SH-SY5Y (cell line): ENCODE measurements around the gene RGL1.

Source experiments
- GATA2 ChIP-seq: IDR thresholded peaks from 2 replicates; pipeline ENCODE4 v1.6.1; 2011; ENCODE audit warnings: mild to moderate bottlenecking, low read depth, low read length
- GATA3 ChIP-seq: IDR thresholded peaks from 2 replicates; pipeline ENCODE4 v1.6.1; 2011; ENCODE audit warnings: low read depth, mild to moderate bottlenecking, low read length, moderate library complexity

Gene RGL1

GRCh38 chr1:183780159-183780558, 24.8 kb upstream of the RGL1 start:
- TF ChIP-seq GATA3 (no peak), GATA2 (no peak)

DNA sequence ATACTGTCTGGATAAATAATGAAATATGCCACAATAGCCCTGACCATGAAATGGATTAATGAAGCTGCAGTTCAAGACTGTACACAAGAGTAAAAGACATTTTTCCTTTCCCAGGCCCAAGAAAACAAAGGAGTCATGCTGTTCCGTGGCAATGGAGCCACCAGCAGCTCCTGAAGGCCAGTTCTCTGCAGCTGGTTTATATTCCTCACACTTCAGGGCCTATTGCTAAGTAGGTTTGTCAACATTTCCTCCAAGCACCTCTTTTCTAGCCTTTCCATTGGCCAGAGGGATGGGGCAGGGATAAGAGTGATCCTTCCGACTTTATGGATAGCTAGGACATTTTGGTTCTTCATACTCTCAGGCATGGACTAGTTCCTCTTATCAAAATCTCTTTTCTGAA, 24.2 kb upstream of the RGL1 start:
- no peak for TF ChIP-seq GATA3
- no peak for TF ChIP-seq GATA2

DNA sequence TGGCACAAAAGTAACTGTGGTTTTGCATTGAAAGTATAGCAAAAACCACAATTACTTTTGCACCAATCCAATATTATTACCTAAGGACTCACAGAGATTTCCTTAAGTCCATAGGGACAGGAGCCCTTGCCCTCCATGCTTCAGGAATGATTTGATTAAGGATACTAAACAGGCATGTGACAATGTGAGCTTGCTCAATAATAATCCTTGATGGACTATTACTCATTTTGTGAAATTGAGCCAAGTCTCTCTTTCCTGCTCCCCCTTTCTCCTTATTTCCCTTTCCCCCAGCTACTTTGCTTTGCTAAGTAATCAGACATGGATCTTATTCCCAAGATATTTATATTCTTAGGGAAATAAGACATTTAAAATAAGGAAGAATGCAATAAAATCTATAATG, 21.6 kb upstream of the RGL1 start:
- TF ChIP-seq GATA3 (no peak), GATA2 (no peak)

- TF ChIP-seq GATA2 (no peak), GATA3 (no peak)
These were observed 20.9 kb upstream of the RGL1 start for GRCh38 chr1:183783767-183784637.

GRCh38 chr1:183787704-183788103, 17.2 kb upstream of the RGL1 start:
- TF ChIP-seq GATA2 (no peak), GATA3 (no peak)

DNA sequence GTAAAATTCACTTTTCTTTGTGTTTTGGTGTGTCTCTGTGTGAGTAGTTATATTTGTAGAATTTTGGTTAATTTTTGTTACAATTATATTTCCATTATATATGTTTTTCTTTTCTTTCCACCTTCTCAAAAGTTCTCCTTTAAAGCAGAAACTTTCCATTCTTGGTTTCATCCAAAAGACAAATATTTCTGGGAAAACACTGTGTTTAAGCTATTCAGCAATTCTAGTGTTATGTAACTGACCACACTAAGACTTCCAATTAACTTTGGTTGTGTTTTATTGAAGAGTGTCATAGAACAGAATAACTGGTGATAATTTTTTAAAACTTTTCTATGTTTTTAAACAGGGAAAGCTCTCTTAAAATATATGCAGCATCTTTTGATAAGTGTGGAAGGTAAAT, 13.6 kb upstream of the RGL1 start:
- TF ChIP-seq GATA3 (no peak), GATA2 (no peak)

- no peak for TF ChIP-seq GATA3
- TF ChIP-seq GATA2: no peak
These were observed 12.6 kb upstream of the RGL1 start for GRCh38 chr1:183792300-183792699.

DNA sequence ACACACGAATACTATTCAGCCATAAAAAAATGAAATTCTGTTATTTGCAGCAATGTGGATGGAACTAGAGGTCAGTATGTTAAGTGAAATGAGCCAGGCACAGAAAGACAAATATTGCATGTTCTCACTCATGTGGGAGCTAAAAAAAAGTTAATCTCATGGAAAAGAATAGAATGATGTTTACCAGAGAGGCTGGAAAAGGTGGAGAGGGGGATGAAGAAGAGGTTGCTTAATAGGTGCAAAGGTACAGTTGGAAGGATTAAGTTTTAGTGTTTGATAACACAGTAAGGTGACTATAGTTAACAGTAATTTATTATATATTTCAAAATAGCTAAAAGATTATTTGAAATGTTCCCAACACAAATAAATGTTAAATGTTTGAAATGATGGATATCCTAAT, 10.8 kb upstream of the RGL1 start:
- no peak for TF ChIP-seq GATA3
- TF ChIP-seq GATA2: no peak

- no peak for TF ChIP-seq GATA2
- no peak for TF ChIP-seq GATA3
These were observed 4.5 kb upstream of the RGL1 start for GRCh38 chr1:183800449-183800848.

DNA sequence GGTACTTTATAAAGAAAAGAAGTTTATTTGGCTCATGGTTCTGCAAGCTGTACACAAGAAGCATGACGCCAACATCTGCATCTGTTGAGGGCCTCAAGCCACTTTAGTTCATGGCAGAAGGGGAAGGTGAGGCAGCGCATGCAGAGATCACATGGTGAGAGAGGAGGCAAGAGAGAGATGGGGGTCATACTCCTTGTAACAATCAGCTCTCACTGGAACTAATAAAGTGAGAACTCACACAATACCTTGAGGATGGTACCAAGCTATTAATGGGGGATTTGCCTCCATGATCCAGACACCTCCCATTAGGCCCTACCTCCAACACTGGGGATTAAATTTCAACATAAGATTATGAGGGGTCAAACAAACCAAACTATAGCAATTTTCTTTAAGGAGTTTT, 3.3 kb upstream of the RGL1 start:
- TF ChIP-seq GATA3 (no peak), GATA2 (no peak)

- no peak; the same call in 1 of the 2 replicates for TF ChIP-seq GATA2
- no peak for TF ChIP-seq GATA3
These were observed 533 bp upstream of the RGL1 start for GRCh38 chr1:183804387-183804786.

DNA sequence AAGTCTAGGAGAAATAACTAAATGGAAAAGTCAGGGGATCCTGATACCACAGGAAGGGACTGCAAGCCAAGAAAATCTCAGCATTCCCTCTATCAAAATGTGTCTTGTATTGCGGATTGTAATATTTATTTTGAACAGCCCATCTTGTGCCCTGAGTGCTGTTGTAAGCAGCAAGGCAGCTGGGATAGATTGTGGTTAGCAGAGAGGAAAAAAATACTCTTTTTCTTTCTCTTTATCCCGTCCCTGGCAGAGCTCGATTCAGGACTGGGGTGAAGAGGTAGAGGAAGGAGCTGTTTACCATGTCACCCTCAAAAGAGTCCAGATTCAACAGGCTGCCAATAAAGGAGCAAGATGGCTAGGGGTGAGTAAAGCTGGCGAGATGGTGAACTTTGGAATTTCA, 1.2 kb downstream of the RGL1 start:
- TF ChIP-seq GATA2 (no peak), GATA3 (no peak)

DNA sequence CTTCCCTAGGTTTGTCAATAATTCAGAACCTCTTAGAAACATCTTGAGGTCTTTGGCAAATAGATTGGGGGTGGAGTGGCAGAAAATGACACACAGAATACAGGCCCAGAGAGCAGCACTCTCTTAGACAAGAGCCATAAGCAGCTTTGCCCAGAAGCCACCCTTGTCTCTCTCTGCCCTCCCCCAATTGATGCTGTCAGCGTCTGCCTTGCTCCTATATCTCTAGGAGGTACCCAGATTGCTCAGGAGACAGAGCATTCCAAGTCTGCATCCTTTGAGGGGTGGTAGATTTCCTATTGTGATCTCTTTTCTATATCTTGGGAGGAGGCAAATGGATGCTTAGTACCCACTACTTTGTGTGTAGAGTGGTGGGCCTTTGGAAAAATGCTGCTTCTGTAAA, 1.8 kb downstream of the RGL1 start:
- TF ChIP-seq GATA2: no peak
- TF ChIP-seq GATA3: no peak

DNA sequence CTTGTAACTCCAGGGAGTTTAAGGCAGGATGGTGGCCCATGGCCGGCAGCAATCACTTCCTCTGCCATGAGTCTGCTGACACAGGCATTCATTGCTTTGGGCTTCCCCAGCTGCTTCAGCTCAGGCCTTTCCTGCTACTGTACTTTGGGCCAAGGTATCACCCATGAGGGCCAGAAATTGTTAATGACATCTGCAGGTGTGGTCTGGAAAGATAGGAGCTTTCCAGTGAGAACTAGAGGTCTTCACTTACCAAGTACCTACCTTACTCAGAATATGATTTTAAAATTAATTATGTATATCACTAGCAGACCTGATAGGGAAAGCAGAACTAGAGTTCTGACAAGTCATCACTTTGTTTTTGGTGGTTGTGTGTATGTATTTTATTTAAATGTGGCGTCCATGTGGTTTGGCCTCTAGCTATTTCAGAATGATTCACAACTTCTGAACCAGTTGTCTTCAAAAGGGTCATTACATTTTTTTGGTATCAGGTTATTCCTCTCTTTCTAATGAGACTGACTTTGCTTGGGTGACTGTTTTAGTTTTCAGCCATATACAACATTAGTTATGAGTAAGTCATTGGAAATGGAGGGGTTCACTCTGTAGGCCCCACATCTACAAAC, 2.7 kb downstream of the RGL1 start:
- TF ChIP-seq GATA2 (no peak), GATA3 (no peak)
